ENCODE measurements around the gene TAAR1. TPM values are rescaled to one million over a fixed set of nuclear protein-coding genes. Genes with fewer than 3 reads are reported as not detected.

Gene TAAR1
- total and polyA plus RNA-seq, 2 experiments from 2014 or later = not detected

GRCh38 chr6:132673376-132674094, 14.6 kb upstream of the TAAR1 start:
- no peak overlapping the region for H3K27ac Mint-ChIP-seq
- Histone ChIP-seq H3F3A (replicated peaks; ENCODE audit: low read depth) (no peaks in the 10 kb centered on the region), H3K4me1 (ENCODE audit: insufficient read depth) (no peaks in the 10 kb centered on the region), H3K4me2 (no peak overlapping the region), H2AFZ (no peak overlapping the region), H3K27me3 (ENCODE audit: insufficient read depth) (no peaks in the 10 kb centered on the region), H3K9me2 (ENCODE audit: insufficient read depth) (no peaks in the 10 kb centered on the region), H3K79me2 (replicated peaks; ENCODE audit: insufficient read depth) (no peaks in the 10 kb centered on the region), H3K36me3 (ENCODE audit: insufficient read depth) (no peaks in the 10 kb centered on the region), H3K4me3 (no peak overlapping the region), H3K27ac (ENCODE audit: low read depth) (no peak overlapping the region), H4K20me1 (replicated peaks; ENCODE audit: insufficient read depth) (no peaks in the 10 kb centered on the region)
- ATAC-seq (no peak), DNase-seq (ENCODE audit: low spot score) (no peak)
- H3K36me3 Mint-ChIP-seq (ENCODE audit: low read depth) = no peaks in the 10 kb centered on the region
- no peaks in the 10 kb centered on the region for H3K9me3 Mint-ChIP-seq
- H3K4me1 Mint-ChIP-seq = peaks cover 6% of the 10 kb centered on the region; the same call in 2 of the 3 replicates
- H3K4me3 Mint-ChIP-seq = no peak overlapping the region
- H3K27me3 Mint-ChIP-seq (ENCODE audit: insufficient read depth, low read depth, poor library complexity) = no peaks in the 10 kb centered on the region
- no peak for TF ChIP-seq CTCF (conservative IDR thresholded peaks at IDR 0.05; ENCODE audit: low read depth in 2 of 2)
- TF ChIP-seq POLR2AphosphoS5 (IDR thresholded peaks at IDR 0.05; ENCODE audit: low read depth) = no peak
- TF ChIP-seq ETS1 (IDR thresholded peaks at IDR 0.05) = no peak
- TF ChIP-seq ZNF331 (CRISPR knock-in tag; IDR thresholded peaks at IDR 0.05; ENCODE audit: low read depth) = no peak
- TF ChIP-seq ZNF462 (CRISPR knock-in tag; IDR thresholded peaks at IDR 0.05) = no peak
- TF ChIP-seq CREB1 (CRISPR knock-in tag; IDR thresholded peaks at IDR 0.05; ENCODE audit: low read depth) = no peak
- no peak for TF ChIP-seq JUNB (IDR thresholded peaks at IDR 0.05; ENCODE audit: unreplicated experiment)
- TF ChIP-seq EZH2phosphoT487 (IDR thresholded peaks at IDR 0.05; ENCODE audit: unreplicated experiment) = no peak
- TF ChIP-seq REST (IDR thresholded peaks at IDR 0.05; ENCODE audit: unreplicated experiment) = no peak
- TF ChIP-seq EZH2 (IDR thresholded peaks at IDR 0.05; ENCODE audit: low read depth, unreplicated experiment) = no peak
- no peak for TF ChIP-seq NANOG (IDR thresholded peaks at IDR 0.05; ENCODE audit: borderline replicate concordance)
- no peak for TF ChIP-seq ZNF114 (CRISPR knock-in tag; IDR thresholded peaks at IDR 0.05)
- TF ChIP-seq STAT1 (IDR thresholded peaks at IDR 0.05; ENCODE audit: unreplicated experiment) = no peak
